Astrocyte (in vitro differentiated cells and primary cell): ENCODE measurements around the gene STMND1. TPM values are rescaled to one million over a fixed set of nuclear protein-coding genes. Genes with fewer than 3 reads are reported as not detected.

Source experiments
- DNase-seq: peaks from one replicate; pipeline ENCODE4 v3.0.0-alpha.2; 2010; ENCODE audit warnings: low read depth
- FAIRE-seq: peaks from 2 replicates; lab custom pipeline; 2011; peaks lifted over from hg19 to GRCh38; lab: Jason Lieb, UNC
- H2AFZ ChIP-seq: 2 replicates; pipeline ENCODE4 v1.6.0; 2012; ENCODE audit warnings: low read depth, low read length, inconsistent platforms
- H3K27ac ChIP-seq: 2 replicates; pipeline ENCODE4 v1.5.1; 2011; ENCODE audit warnings: low read depth, low read length, inconsistent platforms
- H3K27me3 ChIP-seq: 2 replicates; pipeline ENCODE4 v1.6.0; 2011; ENCODE audit warnings: low read length, inconsistent platforms; ENCODE audit not compliant: insufficient read depth
- H3K36me3 ChIP-seq: 2 replicates; pipeline ENCODE4 v1.5.1; 2011; ENCODE audit warnings: low read length, inconsistent platforms; ENCODE audit not compliant: insufficient read depth
- H3K4me1 ChIP-seq: 2 replicates; pipeline ENCODE4 v1.5.1; 2011; ENCODE audit warnings: low read length, inconsistent platforms; ENCODE audit not compliant: insufficient read depth
- H3K4me2 ChIP-seq: 2 replicates; pipeline ENCODE4 v1.6.0; 2012; ENCODE audit warnings: low read length, inconsistent platforms
- H3K4me3 ChIP-seq: 2 replicates; pipeline ENCODE4 v1.5.1; 2011; ENCODE audit warnings: low read depth, mild to moderate bottlenecking, low read length, inconsistent platforms; ENCODE audit not compliant: insufficient read depth
- H3K79me2 ChIP-seq: 2 replicates; pipeline ENCODE4 v1.6.0; 2012; ENCODE audit warnings: mild to moderate bottlenecking, low read length, inconsistent platforms; ENCODE audit not compliant: insufficient read depth
- H3K9ac ChIP-seq: 2 replicates; pipeline ENCODE4 v1.6.0; 2012; ENCODE audit warnings: mild to moderate bottlenecking, low read length, inconsistent platforms
- H3K9me3 ChIP-seq: 2 replicates; pipeline ENCODE4 v1.5.1; 2012; ENCODE audit warnings: low read depth, mild to moderate bottlenecking, low read length, inconsistent platforms; ENCODE audit not compliant: insufficient read depth
- H4K20me1 ChIP-seq: 2 replicates; pipeline ENCODE4 v1.6.0; 2012; ENCODE audit warnings: low read length, inconsistent platforms; ENCODE audit not compliant: insufficient read depth
- H3K27ac Mint-ChIP-seq: one replicate; pipeline ENCODE4 v1.8.0; 2021; ENCODE audit warnings: mild to moderate bottlenecking, mixed read lengths; ENCODE audit not compliant: unreplicated experiment
- H3K27me3 Mint-ChIP-seq: one replicate; pipeline ENCODE4 v1.8.0; 2021; ENCODE audit warnings: low read depth, mixed read lengths; ENCODE audit not compliant: unreplicated experiment
- H3K36me3 Mint-ChIP-seq: one replicate; pipeline ENCODE4 v1.8.0; 2021; ENCODE audit warnings: low read depth, mixed read lengths; ENCODE audit not compliant: unreplicated experiment
- H3K4me1 Mint-ChIP-seq: one replicate; pipeline ENCODE4 v1.8.0; 2021; ENCODE audit warnings: low read depth, mixed read lengths; ENCODE audit not compliant: unreplicated experiment
- H3K4me3 Mint-ChIP-seq: one replicate; pipeline ENCODE4 v1.8.0; 2021; ENCODE audit warnings: mild to moderate bottlenecking, moderate library complexity, mixed read lengths; ENCODE audit not compliant: unreplicated experiment
- H3K9me3 Mint-ChIP-seq: one replicate; pipeline ENCODE4 v1.8.0; 2021; ENCODE audit warnings: mild to moderate bottlenecking, mixed read lengths; ENCODE audit not compliant: unreplicated experiment
- EZH2 ChIP-seq: IDR thresholded peaks from 2 replicates; pipeline ENCODE4 v1.6.1; 2012; ENCODE audit warnings: mild to moderate bottlenecking, low read length, inconsistent platforms; ENCODE audit not compliant: insufficient read depth
- total RNA-seq: library from RNA; stranded (reverse); gene quantifications from 2 replicates; pipeline ENCODE4 v1.2.1, GENCODE V29; 2021
- TF ChIP-seq, protein P1 (sequence below): IDR thresholded peaks from 2 replicates; pipeline ENCODE4 v1.5.1; 2011; ENCODE audit warnings: low read depth, mild to moderate bottlenecking, inconsistent platforms, low read length, moderate library complexity; ENCODE audit not compliant: insufficient read depth

Gene STMND1
- total RNA-seq, 1 donor from 2014 or later, result 0.16 TPM

- peaks cover 10% of the 10 kb centered on the region for H3K4me1 ChIP-seq
- Mint-ChIP-seq H3K4me1 (peaks cover 11% of the 10 kb centered on the region), H3K4me3 (no peak overlapping the region), H3K36me3 (no peaks in the 10 kb centered on the region), H3K27ac (no peak overlapping the region), H3K9me3 (peaks cover 2% of the 10 kb centered on the region), H3K27me3 (peaks cover 39% of the 10 kb centered on the region)
- no peak overlapping the region for H3K9ac ChIP-seq
- H3K36me3 ChIP-seq, result no peaks in the 10 kb centered on the region
- H3K27ac ChIP-seq, result no peak overlapping the region
- DNase-seq, result no peak
- no peaks in the 10 kb centered on the region for H3K9me3 ChIP-seq
- no peak for FAIRE-seq
- H3K79me2 ChIP-seq, result no peaks in the 10 kb centered on the region
- H3K27me3 ChIP-seq, result peaks cover 25% of the 10 kb centered on the region
- no peaks in the 10 kb centered on the region for H4K20me1 ChIP-seq
- no peak overlapping the region for H3K4me3 ChIP-seq
- TF ChIP-seq, protein P1, sequence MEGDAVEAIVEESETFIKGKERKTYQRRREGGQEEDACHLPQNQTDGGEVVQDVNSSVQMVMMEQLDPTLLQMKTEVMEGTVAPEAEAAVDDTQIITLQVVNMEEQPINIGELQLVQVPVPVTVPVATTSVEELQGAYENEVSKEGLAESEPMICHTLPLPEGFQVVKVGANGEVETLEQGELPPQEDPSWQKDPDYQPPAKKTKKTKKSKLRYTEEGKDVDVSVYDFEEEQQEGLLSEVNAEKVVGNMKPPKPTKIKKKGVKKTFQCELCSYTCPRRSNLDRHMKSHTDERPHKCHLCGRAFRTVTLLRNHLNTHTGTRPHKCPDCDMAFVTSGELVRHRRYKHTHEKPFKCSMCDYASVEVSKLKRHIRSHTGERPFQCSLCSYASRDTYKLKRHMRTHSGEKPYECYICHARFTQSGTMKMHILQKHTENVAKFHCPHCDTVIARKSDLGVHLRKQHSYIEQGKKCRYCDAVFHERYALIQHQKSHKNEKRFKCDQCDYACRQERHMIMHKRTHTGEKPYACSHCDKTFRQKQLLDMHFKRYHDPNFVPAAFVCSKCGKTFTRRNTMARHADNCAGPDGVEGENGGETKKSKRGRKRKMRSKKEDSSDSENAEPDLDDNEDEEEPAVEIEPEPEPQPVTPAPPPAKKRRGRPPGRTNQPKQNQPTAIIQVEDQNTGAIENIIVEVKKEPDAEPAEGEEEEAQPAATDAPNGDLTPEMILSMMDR, result no peak
- no peak for TF ChIP-seq EZH2
- no peak overlapping the region for H2AFZ ChIP-seq
- no peak overlapping the region for H3K4me2 ChIP-seq
Observed at GRCh38 chr6:17103715-17104114, 1.9 kb downstream of the STMND1 start.

- Histone ChIP-seq H3K9me3 (no peaks in the 10 kb centered on the region), H3K27me3 (peaks cover 4% of the 10 kb centered on the region), H3K9ac (no peak overlapping the region), H3K27ac (no peak overlapping the region), H3K4me2 (no peak overlapping the region), H4K20me1 (no peaks in the 10 kb centered on the region), H3K79me2 (no peaks in the 10 kb centered on the region), H3K36me3 (no peaks in the 10 kb centered on the region), H3K4me3 (no peak overlapping the region), H3K4me1 (no peaks in the 10 kb centered on the region), H2AFZ (no peak overlapping the region)
- TF ChIP-seq, protein P1, result no peak
- no peak for TF ChIP-seq EZH2
- DNase-seq (no peak), FAIRE-seq (peak; percentile 26)
- no peak overlapping the region for H3K27ac Mint-ChIP-seq
- H3K9me3 Mint-ChIP-seq, result peaks cover under 1% of the 10 kb centered on the region
- peaks cover 19% of the 10 kb centered on the region for H3K27me3 Mint-ChIP-seq
- peaks cover 7% of the 10 kb centered on the region for H3K4me1 Mint-ChIP-seq
- no peak overlapping the region for H3K4me3 Mint-ChIP-seq
- H3K36me3 Mint-ChIP-seq, result no peaks in the 10 kb centered on the region
Observed at GRCh38 chr6:17107863-17108262, 6.0 kb downstream of the STMND1 start.

GRCh38 chr6:17115251-17116116, 13.6 kb downstream of the STMND1 start:
- H3K27me3 ChIP-seq, result no peaks in the 10 kb centered on the region
- H2AFZ ChIP-seq, result peak overlapping the region; percentile 31
- no peaks in the 10 kb centered on the region for H3K9me3 ChIP-seq
- H3K79me2 ChIP-seq, result no peaks in the 10 kb centered on the region
- no peak for TF ChIP-seq EZH2
- TF ChIP-seq, protein P1, result no peak
- Mint-ChIP-seq H3K4me3 (no peak overlapping the region), H3K27me3 (no peaks in the 10 kb centered on the region), H3K27ac (peak overlapping the region; percentile 70), H3K9me3 (no peaks in the 10 kb centered on the region), H3K4me1 (peaks cover 19% of the 10 kb centered on the region), H3K36me3 (no peaks in the 10 kb centered on the region)
- peak overlapping the region; percentile 48 for H3K27ac ChIP-seq
- no peak overlapping the region for H3K4me3 ChIP-seq
- H3K9ac ChIP-seq, result peak overlapping the region; percentile 9
- DNase-seq (peak; percentile 95), FAIRE-seq (peak; percentile 97)
- H4K20me1 ChIP-seq, result no peaks in the 10 kb centered on the region
- no peaks in the 10 kb centered on the region for H3K36me3 ChIP-seq
- H3K4me2 ChIP-seq, result peak overlapping the region; percentile 66
- peaks cover 15% of the 10 kb centered on the region for H3K4me1 ChIP-seq
